Caco-2 (cell line): ENCODE results near the gene ZFHX3. TPM values are rescaled to one million over a fixed set of nuclear protein-coding genes. Genes with fewer than 3 reads are reported as not detected.

Experiments
- BruUV-seq: library from RNA; stranded (reverse); fragments of 400-500 nt; replicated peaks from 2 replicates; lab custom pipeline; 2021; lab: Mats Ljungman, UMichigan
- CTCF ChIA-PET: fragments of 300-600 bp; sonication (Branson Sonifier 250); formaldehyde crosslinking; loops from one replicate; lab custom pipeline; 2022; ENCODE audit warnings: antibody characterized with exemption; lab: Charles Lee
- POLR2A ChIA-PET: fragments of 300-600 bp; sonication (Branson Sonifier 250); formaldehyde crosslinking; loops from one replicate; lab custom pipeline; 2022; ENCODE audit warnings: antibody characterized with exemption; lab: Charles Lee
- DNase-seq, 2 experiments: peaks; one replicate each; pipeline versions ENCODE4 v3.0.0 to v3.0.0-alpha.2; 2020 to 2022
- H3K27me3 ChIP-seq: replicated peaks from 2 replicates; pipeline ENCODE4 v1.6.0; 2011; ENCODE audit warnings: low read length; ENCODE audit not compliant: control insufficient read depth, insufficient read depth
- H3K36me3 ChIP-seq: 2 replicates; pipeline ENCODE4 v1.5.1; 2011; ENCODE audit warnings: low read length; ENCODE audit not compliant: control insufficient read depth, insufficient read depth
- H3K4me1 ChIP-seq: fragments of 250-450 bp; sonication (Bioruptor Pico); 2 replicates; pipeline ENCODE4 v1.5.1; 2020; ENCODE audit warnings: mild to moderate bottlenecking
- H3K4me3 ChIP-seq: 2 replicates; pipeline ENCODE4 v1.5.1; 2011; ENCODE audit warnings: low read depth, mild to moderate bottlenecking, control low read depth, low read length
- H3K9me3 ChIP-seq: fragments of 250-450 bp; sonication (Bioruptor Pico); 2 replicates; pipeline ENCODE4 v1.5.1; 2020; ENCODE audit warnings: mild to moderate bottlenecking, moderate library complexity
- H3K27ac Mint-ChIP-seq: one replicate; pipeline ENCODE4 v1.8.0; 2022; ENCODE audit warnings: mixed read lengths; ENCODE audit not compliant: unreplicated experiment
- H3K27me3 Mint-ChIP-seq: one replicate; pipeline ENCODE4 v1.8.0; 2022; ENCODE audit warnings: mixed read lengths; ENCODE audit not compliant: insufficient read depth, unreplicated experiment
- H3K36me3 Mint-ChIP-seq: one replicate; pipeline ENCODE4 v1.8.0; 2022; ENCODE audit warnings: mild to moderate bottlenecking, mixed read lengths; ENCODE audit not compliant: insufficient read depth, unreplicated experiment
- H3K4me1 Mint-ChIP-seq: one replicate; pipeline ENCODE4 v1.8.0; 2022; ENCODE audit warnings: low read depth, mixed read lengths; ENCODE audit not compliant: unreplicated experiment
- H3K4me3 Mint-ChIP-seq: one replicate; pipeline ENCODE4 v1.8.0; 2022; ENCODE audit warnings: mild to moderate bottlenecking, moderate library complexity, mixed read lengths; ENCODE audit not compliant: unreplicated experiment
- H3K9me3 Mint-ChIP-seq: one replicate; pipeline ENCODE4 v1.8.0; 2022; ENCODE audit warnings: mixed read lengths; ENCODE audit not compliant: unreplicated experiment
- CTCF ChIP-seq, 2 experiments: fragments of 200-600 bp in 1 of 2; IDR thresholded peaks; 1 replicate in 1 of 2; 2 replicates in 1 of 2; pipeline versions ENCODE4 v1.5.1 to v1.8.0; 2011 to 2022; ENCODE audit warnings: antibody characterized with exemption in 1 of 2, control low read depth in 1 of 2, inconsistent platforms in 1 of 2, low read depth in 1 of 2, low read length in 1 of 2, mild to moderate bottlenecking in 1 of 2, moderate library complexity in 1 of 2; ENCODE audit not compliant: insufficient read depth in 1 of 2, severe bottlenecking in 1 of 2, unreplicated experiment in 1 of 2
- intact Hi-C: fragments of 100-400 bp; cut with micrococcal nuclease; formaldehyde crosslinking; loops from one replicate; pipeline ENCODE4 v1.10.0; 2022; ENCODE audit not compliant: unreplicated experiment
- total RNA-seq: library from RNA; stranded (reverse); gene quantifications from 2 replicates; pipeline ENCODE4 v1.2.3, GENCODE V29; 2022

The ZFHX3 gene
- total RNA-seq, 1 experiment from 2014 or later = 39.9 TPM

GRCh38 chr16:73028263-73028662, 19.7 kb downstream of the ZFHX3 start:
- peaks cover 61% of the 10 kb centered on the region for H3K4me1 ChIP-seq
- peak overlapping the region; percentile 85 for H3K27ac Mint-ChIP-seq
- no peaks in the 10 kb centered on the region for H3K27me3 ChIP-seq
- no peaks in the 10 kb centered on the region for H3K27me3 Mint-ChIP-seq
- no peak overlapping the region for H3K4me3 ChIP-seq
- CTCF ChIA-PET = interaction anchor here (0.7 to 0.8 kb wide), 2 partner anchors 27 to 75 kb away, joined by 3 read pairs; no protein-coding TSS in a partner anchor
- peak overlapping the region; percentile 17 for H3K4me3 Mint-ChIP-seq
- H3K4me1 Mint-ChIP-seq = peaks cover 71% of the 10 kb centered on the region
- intact Hi-C loops = loop anchor here (2.0 kb wide), 1 partner anchor 31 kb away; no protein-coding TSS in a partner anchor
- DNase-seq = no peak
- no peaks in the 10 kb centered on the region for H3K9me3 Mint-ChIP-seq
- TF ChIP-seq CTCF (IDR thresholded peaks at IDR 0.05; ENCODE audit: insufficient read depth in 1 of 2, low read depth in 1 of 2, low read length in 1 of 2, severe bottlenecking in 1 of 2, unreplicated experiment in 1 of 2) = no peak
- POLR2A ChIA-PET = no interaction called here
- H3K36me3 ChIP-seq = no peaks in the 10 kb centered on the region
- H3K36me3 Mint-ChIP-seq = peaks cover 32% of the 10 kb centered on the region
- no peaks in the 10 kb centered on the region for H3K9me3 ChIP-seq
- no TSS peak for BruUV-seq

- Mint-ChIP-seq H3K27me3 (no peaks in the 10 kb centered on the region), H3K4me3 (peak overlapping the region; percentile 17), H3K9me3 (no peaks in the 10 kb centered on the region), H3K4me1 (peaks cover 65% of the 10 kb centered on the region), H3K27ac (peak overlapping the region; percentile 85), H3K36me3 (peaks cover 32% of the 10 kb centered on the region)
- H3K4me1 ChIP-seq = peaks cover 56% of the 10 kb centered on the region
- intact Hi-C loops = loop anchor here (2.0 kb wide), 1 partner anchor 31 kb away; no protein-coding TSS in a partner anchor
- no peaks in the 10 kb centered on the region for H3K27me3 ChIP-seq
- no peaks in the 10 kb centered on the region for H3K9me3 ChIP-seq
- BruUV-seq = no TSS peak
- H3K36me3 ChIP-seq = no peaks in the 10 kb centered on the region
- no peak for TF ChIP-seq CTCF (IDR thresholded peaks at IDR 0.05; ENCODE audit: insufficient read depth in 1 of 2, low read depth in 1 of 2, low read length in 1 of 2, severe bottlenecking in 1 of 2, unreplicated experiment in 1 of 2)
- no peak for DNase-seq
- no peak overlapping the region for H3K4me3 ChIP-seq
- ChIA-PET CTCF (interaction anchor here (0.7 to 0.8 kb wide), 2 partner anchors 27 to 74 kb away, joined by 3 read pairs; no protein-coding TSS in a partner anchor), POLR2A (no interaction called here)
These were observed 20.2 kb downstream of the ZFHX3 start for GRCh38 chr16:73027685-73028111.

GRCh38 chr16:73026754-73027684, 20.9 kb downstream of the ZFHX3 start:
- H3K4me1 ChIP-seq = peaks cover 50% of the 10 kb centered on the region
- H3K27me3 ChIP-seq = no peaks in the 10 kb centered on the region
- ChIA-PET POLR2A (no interaction called here), CTCF (no interaction called here)
- intact Hi-C loops = no loop called here
- no peak for TF ChIP-seq CTCF (IDR thresholded peaks at IDR 0.05; ENCODE audit: insufficient read depth in 1 of 2, low read depth in 1 of 2, low read length in 1 of 2, severe bottlenecking in 1 of 2, unreplicated experiment in 1 of 2)
- H3K4me3 ChIP-seq = no peak overlapping the region
- Mint-ChIP-seq H3K27ac (peak overlapping the region; percentile 85), H3K4me1 (peaks cover 58% of the 10 kb centered on the region), H3K9me3 (no peaks in the 10 kb centered on the region), H3K27me3 (no peaks in the 10 kb centered on the region), H3K4me3 (no peak overlapping the region), H3K36me3 (peaks cover 32% of the 10 kb centered on the region)
- BruUV-seq = no TSS peak
- DNase-seq = no peak
- no peaks in the 10 kb centered on the region for H3K36me3 ChIP-seq
- H3K9me3 ChIP-seq = no peaks in the 10 kb centered on the region
